Right lobe of liver (tissue), 6 donors: ENCODE measurements around the gene PALB2. TPM values are rescaled to one million over a fixed set of nuclear protein-coding genes. Genes with fewer than 3 reads are reported as not detected.

Experiments used
- ATAC-seq, 4 donors: fragments of 200-7000 bp; cut with Tn5 transposase; one replicate each; pipeline ENCODE4 v1.9.1; 2020; ENCODE audit warnings: mild to moderate bottlenecking in 4 of 4, moderate library complexity in 4 of 4
- DNase-seq, 3 donors: peaks; one replicate each; pipeline ENCODE4 v3.0.0-alpha.2; 2020
- H3K27ac ChIP-seq, 3 donors: fragments of 200-600 bp; one replicate each; pipeline ENCODE4 v1.8.0; 2022
- H3K27me3 ChIP-seq, 2 donors: fragments of 200-600 bp; one replicate each; pipeline ENCODE4 v1.8.0; 2022
- H3K36me3 ChIP-seq, 4 donors: fragments of 200-600 bp; sonication (generic) in 1 of 4; one replicate each; pipeline versions ENCODE4 v1.5.1 to v1.8.0; 2017 to 2022; ENCODE audit warnings: control low read depth in 1 of 4
- H3K4me1 ChIP-seq, 4 donors: fragments of 200-600 bp; sonication (generic) in 1 of 4; one replicate each; pipeline versions ENCODE4 v1.5.1 to v1.8.0; 2017 to 2022; ENCODE audit warnings: control low read depth in 1 of 4
- H3K4me3 ChIP-seq, 3 donors: fragments of 200-600 bp; one replicate each; pipeline ENCODE4 v1.8.0; 2022
- H3K9me3 ChIP-seq, 4 donors: fragments of 200-600 bp; sonication (generic) in 1 of 4; one replicate each; pipeline versions ENCODE4 v1.5.1 to v1.8.0; 2017 to 2022; ENCODE audit warnings: control low read depth in 1 of 4
- POLR2A ChIP-seq: fragments of 450-650 bp; IDR thresholded peaks from one replicate; pipeline ENCODE4 v1.6.1; 2017; ENCODE audit warnings: antibody characterized with exemption, mild to moderate bottlenecking
- WGBS: methylation state at CpG from one replicate; pipeline ENCODE4 v1.1.6; 2018; ENCODE audit warnings: low coverage, low lambda C conversion rate; ENCODE audit not compliant: insufficient coverage; ENCODE audit errors: missing lambda C conversion rate; 5-methylcytosine and 5-hydroxymethylcytosine counted together
- intact Hi-C, 2 donors: fragments of 100-400 bp; cut with DNase I; formaldehyde crosslinking; loops; one replicate each; pipeline versions ENCODE4 v1.11.2 to v1.14.1; 2022
- total RNA-seq, 6 experiments: library from RNA; depleted of rRNA in 2 of 6; stranded (reverse); fragments of >200 nt in 2 of 6; fragmentation: NEBNext Ultra II Directional in 3 of 6; extraction: Animal tissue kit (Norgen Biotek cat#: 25700) in 3 of 6; gene quantifications; one replicate each; pipeline versions ENCODE4 v1.1.0 to v1.2.4, GENCODE V29; 2016 to 2023
- TF ChIP-seq, protein P1 (sequence below), 4 donors: fragments of 200-600 bp in 3 of 4; fragments of 450-650 bp in 1 of 4; IDR thresholded peaks; one replicate each; pipeline versions ENCODE4 v1.5.1 to v1.8.0; 2016 to 2022; ENCODE audit warnings: antibody characterized with exemption in 4 of 4, mild to moderate bottlenecking in 2 of 4
- donor health status: DM: no; HTN: yes; CAD: no.
- donor health status: DM: no; HTN: no; CAD: no.
- donor health status: DM: no; HTN: no; CAD: no.
- donor health status: DM: no; HTN: yes; CAD: no.
- donor health status: DM: no; HTN: yes; CAD: no.

Gene PALB2
- total RNA-seq, 6 experiments from 2014 or later: 4.3 to 7.7 (median 5.4) TPM

DNA sequence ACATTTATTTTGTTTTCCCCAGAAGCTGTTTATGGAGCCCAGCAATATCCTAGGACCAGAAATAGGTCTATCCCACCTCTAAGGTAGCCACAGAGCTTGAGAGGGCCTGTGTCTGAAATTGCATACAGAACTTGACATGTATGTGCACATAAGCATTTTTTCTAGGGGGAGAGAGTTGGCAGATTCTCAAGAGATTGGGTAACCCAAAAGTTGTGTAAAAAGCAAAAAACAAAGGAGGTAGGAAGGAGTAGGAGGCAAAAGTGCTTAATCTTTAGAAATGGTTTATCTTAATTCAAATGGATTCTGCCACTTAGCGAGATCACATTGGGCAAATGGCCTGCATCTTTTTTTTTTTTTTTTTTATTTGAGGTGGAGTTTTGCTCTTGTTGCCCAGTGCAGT, 41.1 kb upstream of the PALB2 start:
- Histone ChIP-seq H3K36me3 (peaks cover 0 to 14% (median 0%) of the 10 kb centered on the region in 4 donors), H3K9me3 (no peaks in the 10 kb centered on the region), H3K27ac (no peak overlapping the region), H3K27me3 (no peaks in the 10 kb centered on the region), H3K4me1 (peaks cover 0 to 6% (median 0%) of the 10 kb centered on the region in 4 donors), H3K4me3 (no peak overlapping the region)
- no peak for TF ChIP-seq POLR2A
- no peak for DNase-seq
- intact Hi-C loops: no loop called here
- 100% methylated on average over 1 of the region's 1 CpG for WGBS
- ATAC-seq: no peak

DNA sequence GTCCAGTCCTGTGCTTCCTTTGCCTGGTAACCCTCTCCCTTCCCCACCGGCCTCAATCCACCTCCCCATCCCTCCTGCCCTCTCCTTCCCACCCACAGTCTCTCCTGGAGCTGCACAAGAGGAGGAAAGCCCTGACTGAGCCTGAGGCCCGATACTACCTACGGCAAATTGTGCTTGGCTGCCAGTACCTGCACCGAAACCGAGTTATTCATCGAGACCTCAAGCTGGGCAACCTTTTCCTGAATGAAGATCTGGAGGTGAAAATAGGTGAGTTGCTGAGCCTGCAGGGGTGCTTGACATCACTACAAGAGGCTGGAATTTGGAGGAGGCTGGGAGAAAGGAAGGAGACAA, 38.9 kb upstream of the PALB2 start:
- DNase-seq: no peak
- Histone ChIP-seq H3K27me3 (no peaks in the 10 kb centered on the region), H3K4me1 (peaks cover 0 to 6% (median 0%) of the 10 kb centered on the region in 4 donors), H3K36me3 (peaks cover 0 to 10% (median 0%) of the 10 kb centered on the region in 4 donors), H3K27ac (no peak overlapping the region), H3K9me3 (no peaks in the 10 kb centered on the region), H3K4me3 (no peak overlapping the region)
- WGBS: 54% methylated on average over 6 of the region's 6 CpGs
- no peak for TF ChIP-seq POLR2A
- TF ChIP-seq, protein P1, sequence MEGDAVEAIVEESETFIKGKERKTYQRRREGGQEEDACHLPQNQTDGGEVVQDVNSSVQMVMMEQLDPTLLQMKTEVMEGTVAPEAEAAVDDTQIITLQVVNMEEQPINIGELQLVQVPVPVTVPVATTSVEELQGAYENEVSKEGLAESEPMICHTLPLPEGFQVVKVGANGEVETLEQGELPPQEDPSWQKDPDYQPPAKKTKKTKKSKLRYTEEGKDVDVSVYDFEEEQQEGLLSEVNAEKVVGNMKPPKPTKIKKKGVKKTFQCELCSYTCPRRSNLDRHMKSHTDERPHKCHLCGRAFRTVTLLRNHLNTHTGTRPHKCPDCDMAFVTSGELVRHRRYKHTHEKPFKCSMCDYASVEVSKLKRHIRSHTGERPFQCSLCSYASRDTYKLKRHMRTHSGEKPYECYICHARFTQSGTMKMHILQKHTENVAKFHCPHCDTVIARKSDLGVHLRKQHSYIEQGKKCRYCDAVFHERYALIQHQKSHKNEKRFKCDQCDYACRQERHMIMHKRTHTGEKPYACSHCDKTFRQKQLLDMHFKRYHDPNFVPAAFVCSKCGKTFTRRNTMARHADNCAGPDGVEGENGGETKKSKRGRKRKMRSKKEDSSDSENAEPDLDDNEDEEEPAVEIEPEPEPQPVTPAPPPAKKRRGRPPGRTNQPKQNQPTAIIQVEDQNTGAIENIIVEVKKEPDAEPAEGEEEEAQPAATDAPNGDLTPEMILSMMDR (IDR thresholded peaks at IDR 0.05): no peak
- no peak for ATAC-seq
- intact Hi-C loops: no loop called here

DNA sequence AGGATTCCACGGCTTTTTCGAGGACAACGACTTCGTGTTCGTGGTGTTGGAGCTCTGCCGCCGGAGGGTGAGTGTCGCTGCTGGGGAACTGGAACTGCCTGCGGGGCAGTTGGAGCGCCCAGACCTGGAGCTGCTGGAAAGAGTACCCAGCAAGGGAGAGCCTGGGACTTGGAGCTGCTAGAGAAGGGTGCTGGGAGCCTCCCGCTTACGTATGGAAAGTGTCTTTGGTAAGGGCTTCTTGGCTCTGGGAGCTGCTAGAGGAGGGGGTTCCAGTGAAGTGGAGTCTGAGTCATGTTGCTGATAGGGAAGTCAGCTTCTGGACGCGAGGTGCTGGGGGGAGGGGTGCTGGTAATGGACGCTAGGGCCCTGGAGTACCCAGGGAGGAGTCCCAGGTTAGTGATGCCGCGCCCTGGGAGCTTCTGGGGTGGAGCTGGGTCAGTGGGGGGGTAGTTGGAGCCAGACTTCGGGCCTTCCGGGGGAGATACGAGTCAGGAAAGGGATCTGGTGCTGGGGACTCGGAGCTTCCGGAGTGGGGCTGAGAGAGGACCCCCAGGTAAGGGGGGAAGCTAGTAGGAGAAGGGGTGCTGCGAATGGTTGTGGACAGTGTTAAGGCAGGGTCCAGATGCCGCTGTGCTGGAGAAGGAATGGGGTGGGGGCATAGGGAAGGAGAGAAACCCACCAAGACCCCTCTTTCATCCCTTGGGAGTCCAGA, 38.3 kb upstream of the PALB2 start:
- no peaks in the 10 kb centered on the region for H3K9me3 ChIP-seq
- H3K4me3 ChIP-seq: peak overlapping the region in 2 of 3 donors; percentile 41 to 51
- intact Hi-C loops: no loop called here
- peaks cover 0 to 10% (median 0%) of the 10 kb centered on the region in 4 donors for H3K36me3 ChIP-seq
- H3K27ac ChIP-seq: no peak overlapping the region
- TF ChIP-seq, protein P1 (IDR thresholded peaks at IDR 0.05): no peak
- TF ChIP-seq POLR2A: no peak
- H3K4me1 ChIP-seq: peaks cover 0 to 6% (median 0%) of the 10 kb centered on the region in 4 donors
- peak in 2 of 3 donors; percentile 31 to 44 for DNase-seq
- ATAC-seq: peak in 1 of 4 donors; percentile 15
- no peaks in the 10 kb centered on the region for H3K27me3 ChIP-seq
- WGBS: 32% methylated on average over 17 of the region's 24 CpGs

DNA sequence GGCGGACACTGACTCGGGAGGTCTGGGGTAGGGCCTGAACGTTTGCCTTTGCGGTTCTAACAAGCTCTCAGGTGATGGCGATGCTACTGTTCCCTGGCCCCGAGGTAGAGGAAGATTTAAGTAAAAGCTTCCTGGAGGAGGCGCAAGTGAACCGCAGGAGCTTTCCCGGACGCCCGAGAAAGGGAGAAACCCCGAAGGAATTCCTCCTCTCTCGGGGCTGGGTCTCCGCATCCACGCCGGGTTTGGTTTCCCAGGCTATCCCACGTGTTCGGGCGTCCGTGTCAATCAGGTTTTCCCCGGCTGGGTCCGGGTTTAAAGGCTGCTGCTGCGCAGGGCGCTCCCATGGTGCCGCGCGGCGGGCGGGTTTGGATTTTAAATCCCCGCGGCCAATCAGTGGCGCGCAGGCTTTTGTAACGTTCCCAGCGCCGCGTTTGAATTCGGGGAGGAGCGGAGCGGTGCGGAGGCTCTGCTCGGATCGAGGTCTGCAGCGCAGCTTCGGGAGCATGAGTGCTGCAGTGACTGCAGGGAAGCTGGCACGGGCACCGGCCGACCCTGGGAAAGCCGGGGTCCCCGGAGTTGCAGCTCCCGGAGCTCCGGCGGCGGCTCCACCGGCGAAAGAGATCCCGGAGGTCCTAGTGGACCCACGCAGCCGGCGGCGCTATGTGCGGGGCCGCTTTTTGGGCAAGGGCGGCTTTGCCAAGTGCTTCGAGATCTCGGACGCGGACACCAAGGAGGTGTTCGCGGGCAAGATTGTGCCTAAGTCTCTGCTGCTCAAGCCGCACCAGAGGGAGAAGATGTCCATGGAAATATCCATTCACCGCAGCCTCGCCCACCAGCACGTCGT, 37.5 kb upstream of the PALB2 start, which contains the start of gene PLK1:
Gene PLK1 (plus strand): TSS at position 460 of the 844 bp plus-strand sequence. CDS start 44 bp downstream, at position 504.
- peak within 1 kb of the TSS; percentile 37 to 51 (median 41) for H3K4me3 ChIP-seq
- 3% methylated on average over 12 of the region's 75 CpGs for WGBS
- H3K36me3 ChIP-seq: peaks cover 0 to 8% (median 0%) of the 10 kb centered on the region in 4 donors
- H3K4me1 ChIP-seq: peaks cover 0 to 6% (median 0%) of the 10 kb centered on the region in 4 donors
- ATAC-seq (peak; percentile 93 to 98 (median 98)), DNase-seq (peak; percentile 79 to 86 (median 83))
- no peak within 1 kb of the TSS for H3K27ac ChIP-seq
- TF ChIP-seq, protein P1 (IDR thresholded peaks at IDR 0.05): peak in 2 of 4 donors; percentile 9 to 16
- no peak for TF ChIP-seq POLR2A
- intact Hi-C loops: no loop called here
- H3K9me3 ChIP-seq: no peaks in the 10 kb centered on the region
- no peaks in the 10 kb centered on the region for H3K27me3 ChIP-seq
